Aorta (tissue), 5 donors: ENCODE results near the gene CCDC185. TPM values are rescaled to one million over a fixed set of nuclear protein-coding genes. Genes with fewer than 3 reads are reported as not detected.
A peak's percentile ranks its signal among the peaks of the same experiment; 100 is the strongest.

Source experiments
- ATAC-seq: fragments of 200-7000 bp; cut with Tn5 transposase; one replicate; pipeline ENCODE4 v1.9.1; 2022; ENCODE audit warnings: moderate library complexity; ENCODE audit not compliant: low FRiP score
- DNase-seq, 2 donors: peaks; one replicate each; pipeline ENCODE4 v3.0.0-alpha.2; 2020
- H3K27ac ChIP-seq, 2 donors: one replicate each; pipeline ENCODE4 v1.5.1; 2013; ENCODE audit warnings: low read length in 2 of 2, mild to moderate bottlenecking in 2 of 2, moderate library complexity in 2 of 2, control low read depth in 1 of 2, inconsistent platforms in 1 of 2, low read depth in 1 of 2
- H3K27me3 ChIP-seq, 2 donors: one replicate each; pipeline ENCODE4 v1.6.1; 2013; ENCODE audit warnings: control low read depth in 1 of 2, low read length in 1 of 2, mild to moderate bottlenecking in 1 of 2, moderate library complexity in 1 of 2; ENCODE audit not compliant: insufficient read depth in 2 of 2, control insufficient read depth in 1 of 2
- H3K36me3 ChIP-seq, 2 donors: one replicate each; pipeline ENCODE4 v1.6.1; 2013; ENCODE audit warnings: control low read depth in 1 of 2, low read length in 1 of 2, mild to moderate bottlenecking in 1 of 2; ENCODE audit not compliant: insufficient read depth in 2 of 2, control insufficient read depth in 1 of 2
- H3K4me1 ChIP-seq, 2 donors: one replicate each; pipeline ENCODE4 v1.6.1; 2013; ENCODE audit warnings: low read length in 2 of 2, control low read depth in 1 of 2, mild to moderate bottlenecking in 1 of 2, moderate library complexity in 1 of 2; ENCODE audit not compliant: insufficient read depth in 2 of 2, control insufficient read depth in 1 of 2
- H3K4me3 ChIP-seq, 2 donors: one replicate each; pipeline ENCODE4 v1.5.1; 2013; ENCODE audit warnings: low read length in 2 of 2, control low read depth in 1 of 2, mild to moderate bottlenecking in 1 of 2
- H3K9me3 ChIP-seq: one replicate; pipeline ENCODE4 v1.6.1; 2013; ENCODE audit warnings: mild to moderate bottlenecking, low read length; ENCODE audit not compliant: control insufficient read depth
- WGBS, 2 donors: extraction: QIAGEN DNeasy Blood & Tissue Kit; methylation state at CpG; one replicate each; pipeline ENCODE4 v1.1.7; 2013; 5-methylcytosine and 5-hydroxymethylcytosine counted together
- intact Hi-C, 2 donors: fragments of 100-400 bp; cut with DNase I; formaldehyde crosslinking; loops; one replicate each; pipeline versions ENCODE4 v1.14.2 to v1.15.0; 2022
- polyA plus RNA-seq, 2 donors: library from polyadenylated mRNA; stranded (reverse); fragments of 200-250 nt; gene quantifications; one replicate each; pipeline ENCODE4 v1.2.3, GENCODE V29; 2013
- total RNA-seq, 2 donors: library from RNA; stranded (reverse); fragmentation: NEBNext Ultra II Directional; extraction: Animal tissue kit (Norgen Biotek cat#: 25700); gene quantifications; one replicate each; pipeline ENCODE4 v1.2.1, GENCODE V29; 2021
- donor health status: healthy with polysubstance abuse.
- donor health status: Bipolar disorder and iron deficiency.
- donor health status: DM: no; HTN: no; CAD: no.
- donor health status: DM: no; HTN: no; CAD: no.
- donor health status: DM: yes; HTN: yes; CAD: no.

CCDC185 gene
- total and polyA plus RNA-seq, 4 donors: not detected

DNA sequence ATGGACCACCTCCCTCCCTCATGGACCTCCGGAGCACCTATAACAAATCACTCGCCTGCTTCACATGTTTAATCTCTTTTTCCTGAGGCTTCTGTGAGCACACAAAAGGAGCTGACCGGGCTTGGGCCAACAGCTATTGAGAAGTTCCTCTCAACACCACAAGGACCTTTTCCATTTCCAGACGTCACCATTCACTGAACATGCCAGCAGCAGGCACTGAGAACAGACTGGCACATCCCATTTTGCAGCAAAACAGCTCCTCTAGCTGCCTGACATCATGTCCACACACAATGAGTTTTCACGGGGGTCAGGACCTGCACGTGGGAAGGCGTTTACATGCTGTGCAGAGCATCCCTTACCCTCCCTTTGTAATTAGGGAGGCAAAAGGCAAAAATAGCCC lies 40.3 kb upstream of the CCDC185 start:
- 55 to 61% methylated on average over 7 of the region's 7 CpGs for WGBS, 2 donors

GRCh38 chr1:223353939-223354338 lies 39.3 kb upstream of the CCDC185 start:
- Histone ChIP-seq H3K27ac (no peak overlapping the region), H3K4me3 (no peak overlapping the region), H3K9me3 (no peaks in the 10 kb centered on the region), H3K4me1 (no peaks in the 10 kb centered on the region), H3K27me3 (no peaks in the 10 kb centered on the region), H3K36me3 (no peaks in the 10 kb centered on the region)
- intact Hi-C loops: no loop called here
- ATAC-seq: no peak
- DNase-seq: no peak
- 67 to 68% methylated on average over 6 of the region's 6 CpGs for WGBS, 2 donors

More for the DNA sequence above, 40.3 kb upstream of the CCDC185 start:
- Histone ChIP-seq H3K9me3 (no peaks in the 10 kb centered on the region), H3K27ac (no peak overlapping the region), H3K4me1 (no peaks in the 10 kb centered on the region), H3K4me3 (no peak overlapping the region), H3K27me3 (no peaks in the 10 kb centered on the region), H3K36me3 (no peaks in the 10 kb centered on the region)
- no peak for DNase-seq
- intact Hi-C loops: no loop called here
- no peak for ATAC-seq

DNA sequence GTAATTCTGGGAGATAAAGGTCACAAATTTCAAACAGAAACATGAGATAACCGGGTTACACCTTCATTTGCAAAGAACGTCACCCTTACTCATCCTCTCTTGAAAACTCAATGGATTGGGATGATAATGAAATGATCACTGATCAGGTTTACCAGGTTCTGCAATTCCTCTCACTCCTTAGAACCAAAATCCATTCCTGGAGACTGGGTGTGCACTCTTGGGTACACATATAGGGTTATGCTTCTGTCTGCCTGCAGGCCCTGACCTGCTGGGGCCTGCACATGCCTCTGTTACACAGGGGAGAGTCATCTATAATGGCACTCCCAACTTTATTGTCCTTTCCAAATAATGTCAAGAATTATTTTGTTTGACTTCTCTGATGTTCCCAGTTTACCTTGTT lies 37.5 kb upstream of the CCDC185 start:
- intact Hi-C loops: no loop called here
- DNase-seq (no peak), ATAC-seq (no peak)
- WGBS, 2 donors: 93% methylated on average over 2 of the region's 2 CpGs
- Histone ChIP-seq H3K27me3 (no peaks in the 10 kb centered on the region), H3K36me3 (no peaks in the 10 kb centered on the region), H3K9me3 (no peaks in the 10 kb centered on the region), H3K27ac (no peak overlapping the region), H3K4me1 (no peaks in the 10 kb centered on the region), H3K4me3 (no peak overlapping the region)

DNA sequence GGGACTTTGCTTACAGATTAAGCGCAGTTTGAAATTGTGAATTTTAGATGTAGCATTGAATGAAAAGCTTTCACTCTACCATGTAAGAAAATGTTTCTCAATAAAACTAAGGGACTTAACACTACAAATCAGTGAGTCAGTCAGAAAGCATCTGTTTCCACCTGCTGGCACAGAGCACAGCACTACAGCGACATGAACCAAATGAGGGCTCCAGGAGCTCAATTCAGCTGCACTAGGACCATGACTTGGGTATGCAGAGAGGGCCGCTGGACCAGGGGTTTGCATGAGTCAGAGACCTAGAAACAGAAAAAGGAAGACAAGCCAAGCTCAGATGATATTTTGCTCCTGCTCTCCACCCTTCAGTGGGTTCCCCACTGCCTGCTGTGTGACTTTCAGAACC lies 34.4 kb upstream of the CCDC185 start:
- ATAC-seq: no peak
- 87 to 88% methylated on average over 3 of the region's 3 CpGs for WGBS, 2 donors
- intact Hi-C loops: no loop called here

DNA sequence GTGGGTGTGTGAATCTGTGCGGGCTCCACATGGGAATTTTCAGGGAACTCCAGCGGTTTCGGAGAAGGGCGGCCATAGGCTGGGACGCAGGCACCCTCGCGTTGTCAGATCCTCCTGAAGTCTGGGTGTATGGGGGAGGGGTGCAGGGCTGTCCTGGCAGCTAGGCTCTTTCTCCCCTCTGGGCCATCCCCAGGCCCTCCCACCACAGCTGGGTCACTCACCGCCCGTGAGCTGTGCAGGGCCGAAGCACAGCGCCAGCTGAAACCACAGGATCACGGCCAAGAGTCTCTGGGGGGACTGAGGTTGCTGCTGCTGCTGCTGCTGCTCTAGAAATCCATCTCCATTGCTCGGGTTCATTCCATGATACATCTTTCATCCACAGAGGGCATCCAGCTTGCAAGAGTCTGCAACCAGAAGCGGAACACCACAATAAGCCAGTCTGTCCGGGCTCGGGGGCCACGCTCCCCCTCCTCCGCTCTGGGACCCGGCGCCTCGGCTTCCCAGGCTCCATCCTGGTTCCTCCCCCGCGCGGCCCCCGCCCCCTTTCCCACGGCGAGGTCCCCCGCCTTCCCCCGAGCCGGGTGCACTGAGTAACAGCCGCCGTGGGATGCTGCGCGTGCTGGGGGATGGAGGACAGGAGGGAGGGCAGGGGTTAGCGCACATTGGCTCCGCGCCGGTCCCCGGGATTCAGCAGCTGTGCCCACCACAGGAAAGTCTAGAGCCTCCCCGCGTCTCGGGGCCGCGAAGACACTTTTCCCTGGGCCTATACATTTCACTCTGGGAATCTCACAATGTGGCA lies 30.0 kb upstream of the CCDC185 start:
- Histone ChIP-seq H3K27me3 (peaks cover 0 to 2% of the 10 kb centered on the region in 2 donors), H3K4me3 (peak overlapping the region in 1 of 2 donors; percentile 60), H3K4me1 (no peaks in the 10 kb centered on the region), H3K9me3 (no peaks in the 10 kb centered on the region), H3K36me3 (no peaks in the 10 kb centered on the region), H3K27ac (no peak overlapping the region)
- peak in 1 of 2 donors; percentile 81 for DNase-seq
- WGBS, 2 donors: 1% methylated on average over 27 to 44 of the region's 44 CpGs
- intact Hi-C loops: loop anchor here in 1 of 2 donors (10.0 kb wide), 1 partner anchor 228 kb away; no protein-coding TSS in a partner anchor
- ATAC-seq: peak; percentile 78

More for the DNA sequence above, 34.4 kb upstream of the CCDC185 start:
- no peaks in the 10 kb centered on the region for H3K27me3 ChIP-seq
- no peaks in the 10 kb centered on the region for H3K9me3 ChIP-seq
- no peak overlapping the region for H3K27ac ChIP-seq
- DNase-seq: no peak
- H3K4me3 ChIP-seq: no peak overlapping the region
- no peaks in the 10 kb centered on the region for H3K4me1 ChIP-seq
- no peaks in the 10 kb centered on the region for H3K36me3 ChIP-seq

GRCh38 chr1:223363856-223364684 lies 29.1 kb upstream of the CCDC185 start, which contains the start of gene SUSD4:
Gene SUSD4 (minus strand): TSS chr1:223364176. CDS start chr1:223363425, 751 bp downstream.
- Histone ChIP-seq H3K27me3 (peaks cover 0 to 2% of the 10 kb centered on the region in 2 donors), H3K4me1 (no peaks in the 10 kb centered on the region), H3K4me3 (peak within 1 kb of the TSS; percentile 23 to 60), H3K27ac (no peak within 1 kb of the TSS), H3K9me3 (no peaks in the 10 kb centered on the region), H3K36me3 (no peaks in the 10 kb centered on the region)
- DNase-seq (peak in 1 of 2 donors; percentile 80), ATAC-seq (peak; percentile 69)
- 0 to 1% methylated on average over 70 to 111 of the region's 111 CpGs for WGBS, 2 donors
- intact Hi-C loops: loop anchor here in 1 of 2 donors (10.0 kb wide), 1 partner anchor 229 kb away; no protein-coding TSS in a partner anchor

DNA sequence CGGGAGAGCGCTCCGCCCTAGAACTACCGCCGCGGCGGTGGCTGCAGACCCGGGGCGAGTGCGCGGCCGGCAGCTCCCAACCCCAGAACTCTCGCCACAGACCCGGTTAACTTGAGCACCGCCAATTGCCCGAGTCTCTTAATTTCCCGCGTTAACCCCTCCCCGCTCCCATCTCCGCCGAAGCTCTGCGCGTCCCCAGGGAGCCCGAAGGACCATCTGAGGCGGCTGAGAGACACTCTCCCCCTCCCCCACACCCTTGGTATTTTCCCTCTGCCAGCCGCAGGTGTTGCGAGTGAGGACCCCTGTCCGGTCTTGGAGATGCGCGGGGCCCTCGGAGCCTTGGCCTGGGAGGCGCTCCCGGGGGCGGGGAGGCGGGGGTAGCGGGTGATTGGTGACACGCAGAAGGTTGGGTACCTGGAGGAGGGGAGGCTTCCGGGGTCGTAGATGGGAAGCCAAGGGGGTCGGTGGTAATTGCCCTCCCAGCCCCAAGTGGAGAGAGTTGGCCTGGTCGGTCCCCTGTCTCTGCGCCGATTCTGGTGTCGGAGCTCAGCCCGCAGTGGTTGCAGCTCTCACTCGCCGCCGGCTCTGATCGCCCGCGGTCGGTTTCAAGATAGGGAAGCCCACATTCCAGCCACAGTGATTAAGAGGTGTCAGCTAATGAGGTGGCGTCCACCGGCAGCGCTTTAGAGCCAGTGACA lies 28.4 kb upstream of the CCDC185 start:
- Histone ChIP-seq H3K27me3 (peaks cover 0 to 2% of the 10 kb centered on the region in 2 donors), H3K4me1 (no peaks in the 10 kb centered on the region), H3K36me3 (no peaks in the 10 kb centered on the region), H3K9me3 (no peaks in the 10 kb centered on the region), H3K27ac (no peak overlapping the region), H3K4me3 (peak overlapping the region; percentile 23 to 60)
- intact Hi-C loops: loop anchor here in 1 of 2 donors (10.0 kb wide), 1 partner anchor 230 kb away; no protein-coding TSS in a partner anchor
- ATAC-seq (peak; percentile 42), DNase-seq (peak in 1 of 2 donors; percentile 79)
- 2% methylated on average over 43 to 55 of the region's 55 CpGs for WGBS, 2 donors

DNA sequence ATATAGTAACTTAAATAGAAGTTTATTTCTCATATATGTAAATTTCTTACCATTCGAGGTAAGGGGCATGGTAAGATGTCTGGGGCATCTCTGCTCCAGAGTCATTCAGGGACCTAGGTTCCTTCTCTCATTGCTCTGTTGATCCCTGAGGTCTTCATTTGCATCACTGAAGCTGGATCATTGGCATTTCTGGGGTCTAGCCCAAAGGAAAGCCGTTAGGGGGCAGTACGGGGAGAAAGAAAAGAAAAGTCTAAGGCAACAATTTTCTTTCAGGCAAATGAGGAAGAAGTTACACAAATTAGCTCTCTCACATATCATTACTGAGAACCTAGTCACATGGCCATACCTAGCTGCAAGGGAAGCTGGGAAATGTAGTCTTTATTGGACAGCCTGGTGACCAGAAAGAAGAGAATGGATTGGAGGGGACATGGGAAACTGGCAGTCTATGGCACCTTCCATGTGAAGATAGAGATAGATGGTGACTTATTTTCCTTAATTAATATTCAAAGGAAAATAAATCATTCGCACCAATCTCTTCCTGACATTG lies 19.1 kb upstream of the CCDC185 start:
- ATAC-seq: no peak
- intact Hi-C loops: no loop called here

More for the DNA sequence above, 19.1 kb upstream of the CCDC185 start:
- Histone ChIP-seq H3K9me3 (peaks cover 4% of the 10 kb centered on the region), H3K36me3 (no peaks in the 10 kb centered on the region), H3K27ac (no peak overlapping the region), H3K4me3 (no peak overlapping the region), H3K4me1 (no peaks in the 10 kb centered on the region), H3K27me3 (peaks cover 0 to 4% of the 10 kb centered on the region in 2 donors)
- no peak for DNase-seq
- WGBS, 2 donors: 73 to 80% methylated on average over 4 of the region's 4 CpGs
